GM20000 (cell line): ENCODE measurements around the gene PTHLH.

Experiments used
- DNase-seq: peaks from one replicate; pipeline ENCODE4 v3.0.0; 2012; ENCODE audit warnings: low spot score
- TF ChIP-seq, protein P1 (sequence below): IDR thresholded peaks from 2 replicates; pipeline ENCODE4 v1.5.1; 2012; ENCODE audit warnings: mild to moderate bottlenecking, control low read depth; ENCODE audit errors: extremely low read depth, missing control alignments

PTHLH gene

DNA sequence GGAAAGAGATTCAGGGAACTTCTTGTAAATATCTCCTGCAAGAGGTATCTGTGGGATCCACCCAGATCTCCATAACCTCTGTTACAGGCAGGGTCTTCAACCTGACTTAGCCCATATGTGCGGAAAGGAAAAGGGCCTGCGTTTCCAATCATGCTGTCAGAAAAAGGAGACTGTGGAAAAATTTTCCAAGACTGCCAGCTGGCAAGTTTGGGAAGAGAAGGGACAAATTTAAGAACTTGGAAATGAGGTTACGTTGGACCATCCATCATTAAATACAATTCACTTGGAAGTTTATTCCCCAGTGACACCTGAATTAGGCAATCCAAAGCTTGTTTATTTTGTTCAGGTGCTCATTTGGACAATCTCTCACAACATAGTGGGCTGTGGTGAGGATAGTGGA, 13.9 kb downstream of the PTHLH start:
- TF ChIP-seq, protein P1, sequence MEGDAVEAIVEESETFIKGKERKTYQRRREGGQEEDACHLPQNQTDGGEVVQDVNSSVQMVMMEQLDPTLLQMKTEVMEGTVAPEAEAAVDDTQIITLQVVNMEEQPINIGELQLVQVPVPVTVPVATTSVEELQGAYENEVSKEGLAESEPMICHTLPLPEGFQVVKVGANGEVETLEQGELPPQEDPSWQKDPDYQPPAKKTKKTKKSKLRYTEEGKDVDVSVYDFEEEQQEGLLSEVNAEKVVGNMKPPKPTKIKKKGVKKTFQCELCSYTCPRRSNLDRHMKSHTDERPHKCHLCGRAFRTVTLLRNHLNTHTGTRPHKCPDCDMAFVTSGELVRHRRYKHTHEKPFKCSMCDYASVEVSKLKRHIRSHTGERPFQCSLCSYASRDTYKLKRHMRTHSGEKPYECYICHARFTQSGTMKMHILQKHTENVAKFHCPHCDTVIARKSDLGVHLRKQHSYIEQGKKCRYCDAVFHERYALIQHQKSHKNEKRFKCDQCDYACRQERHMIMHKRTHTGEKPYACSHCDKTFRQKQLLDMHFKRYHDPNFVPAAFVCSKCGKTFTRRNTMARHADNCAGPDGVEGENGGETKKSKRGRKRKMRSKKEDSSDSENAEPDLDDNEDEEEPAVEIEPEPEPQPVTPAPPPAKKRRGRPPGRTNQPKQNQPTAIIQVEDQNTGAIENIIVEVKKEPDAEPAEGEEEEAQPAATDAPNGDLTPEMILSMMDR = no peak
- no peak for DNase-seq

- TF ChIP-seq, protein P1 = no peak
- DNase-seq = no peak
Observed at GRCh38 chr12:27957366-27957765, 15.2 kb downstream of the PTHLH start.

DNA sequence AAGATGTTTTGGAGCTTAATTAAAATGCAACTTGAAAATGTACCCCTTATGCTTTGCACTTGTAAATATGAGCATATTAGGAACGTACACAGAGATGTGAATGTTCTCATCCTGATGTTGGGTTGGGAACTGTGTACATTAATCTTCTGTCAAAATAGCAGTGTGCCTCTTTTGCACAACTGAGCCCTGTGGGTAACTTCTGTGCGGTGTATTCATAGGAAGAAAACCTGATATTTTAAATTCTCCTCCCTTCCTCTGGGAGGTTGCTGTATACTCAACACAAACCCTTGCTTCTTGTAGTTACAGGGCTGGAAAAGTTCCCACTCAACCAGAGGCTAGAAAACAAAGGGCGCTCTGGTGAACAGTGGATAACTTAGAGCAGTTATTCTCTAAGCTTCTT, 18.7 kb downstream of the PTHLH start:
- DNase-seq = no peak
- TF ChIP-seq, protein P1 = no peak

DNA sequence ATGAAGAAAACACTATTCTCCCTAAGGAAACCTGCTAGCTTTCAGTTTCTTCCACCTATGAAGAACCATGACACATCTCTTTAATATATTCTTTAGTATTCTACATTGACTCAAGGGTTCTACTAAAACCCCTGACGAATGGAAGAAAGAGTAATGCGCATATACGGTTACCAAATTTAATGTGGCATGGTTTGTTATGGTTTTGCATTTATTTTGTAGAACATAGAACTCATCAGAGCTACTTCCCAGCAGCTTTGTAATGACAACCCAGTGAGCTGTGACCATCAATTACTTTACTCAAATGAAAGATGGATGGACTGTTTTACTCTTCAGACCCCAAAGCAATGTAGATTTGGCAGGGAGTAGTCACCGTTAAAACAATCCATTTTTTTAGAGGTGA, 19.2 kb downstream of the PTHLH start:
- no peak for DNase-seq
- TF ChIP-seq, protein P1 = no peak

GRCh38 chr12:27952510-27952909, 20.0 kb downstream of the PTHLH start:
- TF ChIP-seq, protein P1 = no peak
- no peak for DNase-seq

DNA sequence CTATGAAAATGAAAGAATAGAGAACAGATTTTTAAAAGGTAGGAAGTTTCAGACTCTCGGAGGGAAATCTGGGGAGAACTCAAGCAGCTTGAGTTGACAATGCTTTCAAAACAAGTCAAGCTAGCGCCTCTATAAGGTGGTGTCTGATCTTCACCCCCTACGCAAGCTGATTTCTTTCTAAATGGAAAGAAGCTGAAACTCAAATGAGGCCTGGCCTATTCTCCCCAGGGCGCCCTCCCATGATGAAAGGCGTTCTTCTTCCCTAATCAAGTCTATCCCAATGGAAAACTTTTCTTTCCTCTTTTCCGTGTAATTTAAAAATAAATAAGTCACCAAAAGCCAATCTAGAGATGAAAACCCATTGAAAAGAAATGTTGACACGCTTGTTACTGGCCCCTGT, 20.6 kb downstream of the PTHLH start:
- TF ChIP-seq, protein P1 = no peak
- DNase-seq = no peak

DNA sequence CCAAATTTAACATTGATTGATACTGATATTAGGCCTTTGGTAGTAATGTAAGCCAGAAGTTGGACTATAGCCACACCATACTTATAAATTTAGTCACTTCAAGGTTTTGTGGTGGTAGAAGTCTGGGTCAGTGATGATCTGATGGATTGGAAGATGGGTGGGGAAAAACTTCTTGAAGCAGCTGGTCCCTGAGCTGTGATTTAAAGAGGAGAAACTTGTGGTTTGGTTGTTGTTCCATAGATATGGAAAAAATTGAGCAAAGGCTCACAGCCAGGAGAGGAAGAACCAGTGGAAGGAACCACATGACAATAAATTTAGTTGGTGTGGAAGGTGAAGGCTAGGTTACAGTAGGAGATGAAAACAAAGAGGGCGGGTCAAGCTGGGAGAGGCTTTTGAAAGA, 26.1 kb downstream of the PTHLH start:
- no peak for DNase-seq
- TF ChIP-seq, protein P1 = no peak
